SK-MEL-5 (cell line): ENCODE results near the gene POLRMT. TPM values are rescaled to one million over a fixed set of nuclear protein-coding genes. Genes with fewer than 3 reads are reported as not detected.

ENCODE experiments used
- DNase-seq: peaks from one replicate; pipeline ENCODE4 v3.0.0-alpha.2; 2016; ENCODE audit warnings: low read depth, low spot score
- in situ Hi-C: cut with HindIII; loops from 2 replicates; pipeline ENCODE4 v1.10.0; 2016; ENCODE audit warnings: low sequenced_read_pairs, high pct_unique_total_duplicates, low pct_unique_long_range_greater_than_20kb
- total RNA-seq: library from RNA; depleted of rRNA; stranded (reverse); fragments of >200 nt; shearing (Covaris generic); gene quantifications from 2 replicates; pipeline ENCODE4 v1.2.3, GENCODE V29; 2014

POLRMT gene
- total RNA-seq, 1 experiment from 2014 or later, result 29.0 TPM

- in situ Hi-C loops, result no loop called here
- no peak for DNase-seq
These were observed 13.0 kb downstream of the POLRMT start for GRCh38 chr19:620166-620862.

GRCh38 chr19:619286-620002 is 13.9 kb downstream of the POLRMT start:
- no peak for DNase-seq
- in situ Hi-C loops, result no loop called here

GRCh38 chr19:618674-619285 is 14.6 kb downstream of the POLRMT start:
- DNase-seq, result no peak
- in situ Hi-C loops, result no loop called here

GRCh38 chr19:618247-618619 is 15.1 kb downstream of the POLRMT start:
- in situ Hi-C loops, result no loop called here
- no peak for DNase-seq

- in situ Hi-C loops, result no loop called here
- no peak for DNase-seq
These were observed 15.6 kb downstream of the POLRMT start for GRCh38 chr19:617551-618246.

GRCh38 chr19:616747-617526 is 16.4 kb downstream of the POLRMT start:
- DNase-seq, result no peak
- in situ Hi-C loops, result no loop called here

- DNase-seq, result no peak
These were observed 17.2 kb downstream of the POLRMT start for GRCh38 chr19:616062-616700.

GRCh38 chr19:615619-616018 is 17.7 kb downstream of the POLRMT start:
- in situ Hi-C loops, result no loop called here
- no peak for DNase-seq

More at GRCh38 chr19:616062-616700, 17.2 kb downstream of the POLRMT start:
- in situ Hi-C loops, result no loop called here

- no peak for DNase-seq
- in situ Hi-C loops, result no loop called here
These were observed 19.4 kb downstream of the POLRMT start for GRCh38 chr19:613732-614567.

GRCh38 chr19:612941-613340 is 20.4 kb downstream of the POLRMT start:
- in situ Hi-C loops, result no loop called here
- DNase-seq, result no peak

- DNase-seq, result no peak
- in situ Hi-C loops, result no loop called here
These were observed 21.9 kb downstream of the POLRMT start for GRCh38 chr19:611481-611868.

- in situ Hi-C loops, result no loop called here
- DNase-seq, result no peak
These were observed 22.4 kb downstream of the POLRMT start for GRCh38 chr19:610801-611480.

GRCh38 chr19:610071-610800 is 23.1 kb downstream of the POLRMT start:
- in situ Hi-C loops, result no loop called here
- DNase-seq, result no peak

- DNase-seq, result peak; percentile 59
- in situ Hi-C loops, result no loop called here
These were observed 24.4 kb downstream of the POLRMT start for GRCh38 chr19:609004-609346.

- DNase-seq, result no peak
- in situ Hi-C loops, result no loop called here
These were observed 25.0 kb downstream of the POLRMT start for GRCh38 chr19:608155-609003.
